SK-N-SH (cell line): ENCODE measurements around the gene PDE2A. TPM values are rescaled to one million over a fixed set of nuclear protein-coding genes. Genes with fewer than 3 reads are reported as not detected.

ENCODE experiments used
- CTCF ChIA-PET: fragments of 300-600, 350-600 bp; formaldehyde crosslinking; extraction: SDS; loops from one replicate; lab custom pipeline; 2021; lab: Yijun Ruan, JAX
- POLR2A ChIA-PET: fragments of 350-600 bp; sonication (Branson Sonifier 250); formaldehyde crosslinking; extraction: SDS; loops from one replicate; lab custom pipeline; 2020; ENCODE audit warnings: antibody characterized with exemption, inconsistent platforms; lab: Yijun Ruan, JAX
- DNase-seq: peaks from one replicate; pipeline ENCODE4 v3.0.0; 2012
- H2AFZ ChIP-seq: fragments of 200-600 bp; sonication (generic); 2 replicates; pipeline ENCODE4 v1.8.1; 2016; ENCODE audit warnings: antibody characterized with exemption, mild to moderate bottlenecking, low read depth
- H3F3A ChIP-seq: fragments of 200-600 bp; sonication (generic); replicated peaks from 2 replicates; pipeline ENCODE3; 2016; ENCODE audit warnings: antibody characterized with exemption, mild to moderate bottlenecking; ENCODE audit not compliant: insufficient read depth
- H3K27ac ChIP-seq, 2 experiments: fragments of 200-500 bp in 1 of 2; fragments of 200-600 bp in 1 of 2; sonication (Bioruptor generic) in 1 of 2; sonication (generic), shearing (Covaris generic) in 1 of 2; 2 replicates each; pipeline versions ENCODE4 v1.5.1 to v1.6.1; 2014 to 2016; ENCODE audit warnings: low read depth in 2 of 2, inconsistent platforms in 1 of 2, low read length in 1 of 2, mild to moderate bottlenecking in 1 of 2, mixed read lengths in 1 of 2
- H3K27me3 ChIP-seq: fragments of 200-600 bp; sonication (generic), shearing (Covaris generic); 2 replicates; pipeline ENCODE4 v1.6.1; 2016; ENCODE audit warnings: mixed run types; ENCODE audit not compliant: insufficient read depth
- H3K36me3 ChIP-seq, 2 experiments: fragments of 200-500 bp in 1 of 2; fragments of 200-600 bp in 1 of 2; sonication (Bioruptor generic) in 1 of 2; sonication (generic) in 1 of 2; replicated peaks in 1 of 2; 2 replicates each; pipeline versions ENCODE3 to v1.5.1; 2014 to 2016; ENCODE audit warnings: low read length in 1 of 2, mild to moderate bottlenecking in 1 of 2; ENCODE audit not compliant: insufficient read depth in 2 of 2, control insufficient read depth in 1 of 2
- H3K4me1 ChIP-seq, 2 experiments: fragments of 200-500 bp in 1 of 2; fragments of 200-600 bp in 1 of 2; sonication (Bioruptor generic) in 1 of 2; sonication (generic), shearing (Covaris generic) in 1 of 2; 2 replicates each; pipeline versions ENCODE4 v1.5.1 to v1.6.1; 2014 to 2016; ENCODE audit warnings: low read depth in 1 of 2, low read length in 1 of 2, mixed run types in 1 of 2; ENCODE audit not compliant: insufficient read depth in 2 of 2, control insufficient read depth in 1 of 2
- H3K4me2 ChIP-seq: fragments of 200-600 bp; sonication (generic), shearing (Covaris generic); 2 replicates; pipeline ENCODE4 v1.6.1; 2017; ENCODE audit warnings: mixed run types
- H3K4me3 ChIP-seq, 2 experiments: fragments of 200-500 bp in 1 of 2; fragments of 200-600 bp in 1 of 2; sonication (Bioruptor generic) in 1 of 2; sonication (generic), shearing (Covaris generic) in 1 of 2; 2 replicates each; pipeline versions ENCODE4 v1.5.1 to v1.8.1; 2014 to 2016; ENCODE audit warnings: low read depth in 2 of 2, inconsistent platforms in 1 of 2, low read length in 1 of 2, mild to moderate bottlenecking in 1 of 2, mixed read lengths in 1 of 2, moderate library complexity in 1 of 2
- H3K79me2 ChIP-seq: fragments of 200-600 bp; sonication (generic); 2 replicates; pipeline ENCODE4 v1.8.1; 2017; ENCODE audit warnings: mild to moderate bottlenecking; ENCODE audit not compliant: insufficient read depth
- H3K9ac ChIP-seq: fragments of 200-600 bp; sonication (generic); 2 replicates; pipeline ENCODE4 v1.6.1; 2017; ENCODE audit warnings: mixed run types
- H3K9me2 ChIP-seq: fragments of 200-600 bp; sonication (generic); 2 replicates; pipeline ENCODE4 v1.6.1; 2017; ENCODE audit warnings: mixed run types
- H3K9me3 ChIP-seq: fragments of 200-600 bp; sonication (generic); 2 replicates; pipeline ENCODE4 v1.6.1; 2017; ENCODE audit warnings: mixed run types, mild to moderate bottlenecking, moderate library complexity
- H4K20me1 ChIP-seq: fragments of 200-600 bp; sonication (generic); 2 replicates; pipeline ENCODE4 v1.6.1; 2017; ENCODE audit warnings: mild to moderate bottlenecking, mixed run types; ENCODE audit not compliant: insufficient read depth
- ELF1 ChIP-seq: IDR thresholded peaks from 2 replicates; pipeline ENCODE4 v1.4.0; 2012
- EZH2phosphoT487 ChIP-seq: fragments of 200-600 bp; sonication (generic); IDR thresholded peaks from 2 replicates; pipeline ENCODE4 v1.6.1; 2017; ENCODE audit warnings: low read depth, mixed run types, mild to moderate bottlenecking, antibody characterized with exemption, moderate library complexity, borderline replicate concordance
- FOXJ3 ChIP-seq: sonication (generic); formaldehyde crosslinking; IDR thresholded peaks from 2 replicates; pipeline ENCODE4 v1.5.1; 2020; ENCODE audit warnings: mild to moderate bottlenecking, missing genetic modification reagents
- FOXM1 ChIP-seq: IDR thresholded peaks from 2 replicates; pipeline ENCODE4 v1.4.0; 2012; ENCODE audit warnings: low read depth, mild to moderate bottlenecking
- GABPA ChIP-seq: IDR thresholded peaks from 2 replicates; pipeline ENCODE4 v1.4.0; 2012; ENCODE audit warnings: low read depth, mild to moderate bottlenecking
- JUND ChIP-seq: IDR thresholded peaks from 2 replicates; pipeline ENCODE4 v1.4.0; 2012
- MXI1 ChIP-seq: IDR thresholded peaks from 2 replicates; pipeline ENCODE4 v1.6.1; 2012; ENCODE audit warnings: mild to moderate bottlenecking, low read depth, low read length, improper control_type of control experiment
- NFIC ChIP-seq: IDR thresholded peaks from 2 replicates; pipeline ENCODE4 v1.4.0; 2012; ENCODE audit warnings: borderline replicate concordance
- NRF1 ChIP-seq: IDR thresholded peaks from 2 replicates; pipeline ENCODE4 v1.6.1; 2012; ENCODE audit warnings: low read depth, mild to moderate bottlenecking, low read length
- POLR2AphosphoS5 ChIP-seq: IDR thresholded peaks from 2 replicates; pipeline ENCODE4 v1.6.1; 2012; ENCODE audit warnings: low read depth, low read length
- RAD21 ChIP-seq: IDR thresholded peaks from 2 replicates; pipeline ENCODE4 v1.6.1; 2012; ENCODE audit warnings: mild to moderate bottlenecking, low read length
- RCOR1 ChIP-seq: fragments of 150-350 bp; IDR thresholded peaks from 2 replicates; pipeline ENCODE4 v1.6.1; 2017; ENCODE audit warnings: antibody characterized with exemption, low read length
- WGBS: methylation state at CpG from one replicate; pipeline ENCODE4 v1.1.6; 2017; ENCODE audit warnings: low lambda C conversion rate; 5-methylcytosine and 5-hydroxymethylcytosine counted together
- polyA plus RNA-seq, 3 experiments: library from polyadenylated mRNA; depleted of rRNA; stranded (reverse); fragments of >200 nt; gene quantifications; 2 replicates each; pipeline ENCODE4 v1.2.3, GENCODE V29; 2012
- TF ChIP-seq, protein P1 (sequence below): fragments of 150-350 bp; IDR thresholded peaks from 2 replicates; pipeline ENCODE4 v1.6.1; 2017; ENCODE audit warnings: antibody characterized with exemption, low read length, low read depth, borderline replicate concordance
- TF ChIP-seq, protein P2 (sequence below): IDR thresholded peaks from 2 replicates; pipeline ENCODE4 v1.4.0; 2012; ENCODE audit warnings: low read depth
- TF ChIP-seq, protein P3 (sequence below): IDR thresholded peaks from 2 replicates; pipeline ENCODE4 v1.6.1; 2012; ENCODE audit warnings: mild to moderate bottlenecking, low read depth, low read length, moderate library complexity

The PDE2A gene
- polyA plus RNA-seq, 1 of the 3 experiments (the other 2 are of a cell fraction): 0.43 TPM

DNA sequence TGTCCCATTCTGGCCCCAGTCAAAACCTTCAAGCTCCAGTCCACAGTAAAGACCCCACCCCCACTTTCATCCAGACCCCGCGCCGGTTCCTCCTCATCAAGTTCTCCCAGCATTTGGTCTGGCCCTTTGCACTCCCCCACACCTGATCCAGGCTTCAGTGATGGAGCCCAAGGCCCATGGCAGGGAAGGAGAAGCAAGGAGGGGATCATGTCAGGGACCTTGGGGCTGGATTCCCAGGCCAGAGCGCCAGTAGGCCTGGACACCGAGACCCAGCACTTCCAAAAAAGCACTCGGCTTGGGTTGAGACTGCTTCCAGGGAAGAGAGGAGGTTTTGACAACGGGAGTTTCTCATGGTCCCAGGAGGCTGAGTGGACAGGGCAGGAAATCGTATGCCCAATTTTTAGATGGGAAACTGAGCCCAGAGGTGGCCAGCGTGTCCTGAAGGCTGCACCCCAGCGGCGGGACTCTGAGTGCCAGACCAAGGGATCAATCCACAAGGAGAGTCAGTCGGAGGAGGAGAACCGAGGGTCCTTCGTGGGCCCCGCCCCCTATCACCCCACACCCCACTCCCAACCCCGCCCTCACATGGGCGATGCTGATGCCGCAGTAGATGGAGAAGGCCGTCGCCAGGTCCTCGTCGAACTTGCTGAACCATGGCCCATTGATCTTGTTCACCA lies 90.5 kb downstream of the PDE2A start:
- Histone ChIP-seq H3K79me2 (no peaks in the 10 kb centered on the region), H4K20me1 (no peaks in the 10 kb centered on the region), H3K4me1 (no peaks in the 10 kb centered on the region; a peak in 1 of 4 replicates), H3K36me3 (no peaks in the 10 kb centered on the region), H3K9me3 (no peaks in the 10 kb centered on the region), H3K4me3 (no peak overlapping the region), H3K9me2 (no peaks in the 10 kb centered on the region), H3K27me3 (peaks cover 16% of the 10 kb centered on the region), H2AFZ (no peak overlapping the region), H3K4me2 (no peak overlapping the region), H3K9ac (no peak overlapping the region), H3K27ac (no peak overlapping the region), H3F3A (no peaks in the 10 kb centered on the region)
- ChIA-PET CTCF (interaction anchor here (0.9 to 9.8 kb wide), 6 partner anchors 10 to 136 kb away, joined by 3 to 151 read pairs (median 6); no protein-coding TSS in a partner anchor), POLR2A (no interaction called here)
- no peak for DNase-seq
- TF ChIP-seq FOXJ3 (CRISPR knock-in tag): no peak
- no peak for TF ChIP-seq NFIC
- TF ChIP-seq EZH2phosphoT487: no peak
- TF ChIP-seq POLR2AphosphoS5: no peak
- TF ChIP-seq ELF1: no peak
- WGBS: 76% methylated on average over 15 of the region's 22 CpGs

DNA sequence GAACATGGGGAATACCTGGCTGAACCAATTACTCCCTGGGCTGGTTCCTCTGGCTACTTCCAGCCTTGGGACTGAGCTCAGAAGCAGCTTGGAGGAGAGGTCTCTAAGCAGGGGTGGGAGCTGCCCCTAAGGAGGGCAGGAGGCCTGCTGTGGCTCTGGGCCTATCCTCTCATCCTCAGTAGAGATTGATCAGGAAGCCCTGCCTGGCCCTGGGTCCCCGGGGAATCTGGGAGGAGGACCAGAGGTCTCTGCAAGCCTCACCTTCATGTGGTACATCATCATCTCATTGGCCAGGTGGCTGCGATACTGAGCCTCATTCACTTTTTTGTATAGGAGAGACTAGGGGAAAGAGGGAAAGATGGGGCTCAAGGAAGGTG lies 91.1 kb downstream of the PDE2A start:
- no peak for DNase-seq

More for the DNA sequence above, 91.1 kb downstream of the PDE2A start:
- Histone ChIP-seq H2AFZ (no peak overlapping the region), H3K36me3 (no peaks in the 10 kb centered on the region), H3K4me1 (no peaks in the 10 kb centered on the region; a peak in 1 of 4 replicates), H3K79me2 (no peaks in the 10 kb centered on the region), H3K4me3 (no peak overlapping the region), H3F3A (no peaks in the 10 kb centered on the region), H3K27me3 (peaks cover 10% of the 10 kb centered on the region), H4K20me1 (no peaks in the 10 kb centered on the region), H3K9me3 (no peaks in the 10 kb centered on the region), H3K4me2 (no peak overlapping the region), H3K9ac (no peak overlapping the region), H3K9me2 (no peaks in the 10 kb centered on the region), H3K27ac (no peak overlapping the region)
- ChIA-PET CTCF (interaction anchor here (0.9 to 1.2 kb wide), 2 partner anchors 10 to 112 kb away, joined by 6 read pairs; no protein-coding TSS in a partner anchor), POLR2A (no interaction called here)
- TF ChIP-seq JUND (no peak), GABPA (no peak), MXI1 (no peak), RAD21 (no peak), NRF1 (no peak), ELF1 (no peak), RCOR1 (no peak), FOXM1 (no peak)
- TF ChIP-seq, protein P1, sequence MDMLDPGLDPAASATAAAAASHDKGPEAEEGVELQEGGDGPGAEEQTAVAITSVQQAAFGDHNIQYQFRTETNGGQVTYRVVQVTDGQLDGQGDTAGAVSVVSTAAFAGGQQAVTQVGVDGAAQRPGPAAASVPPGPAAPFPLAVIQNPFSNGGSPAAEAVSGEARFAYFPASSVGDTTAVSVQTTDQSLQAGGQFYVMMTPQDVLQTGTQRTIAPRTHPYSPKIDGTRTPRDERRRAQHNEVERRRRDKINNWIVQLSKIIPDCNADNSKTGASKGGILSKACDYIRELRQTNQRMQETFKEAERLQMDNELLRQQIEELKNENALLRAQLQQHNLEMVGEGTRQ: no peak
- TF ChIP-seq, protein P2, sequence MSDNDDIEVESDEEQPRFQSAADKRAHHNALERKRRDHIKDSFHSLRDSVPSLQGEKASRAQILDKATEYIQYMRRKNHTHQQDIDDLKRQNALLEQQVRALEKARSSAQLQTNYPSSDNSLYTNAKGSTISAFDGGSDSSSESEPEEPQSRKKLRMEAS: no peak
- TF ChIP-seq, protein P3, sequence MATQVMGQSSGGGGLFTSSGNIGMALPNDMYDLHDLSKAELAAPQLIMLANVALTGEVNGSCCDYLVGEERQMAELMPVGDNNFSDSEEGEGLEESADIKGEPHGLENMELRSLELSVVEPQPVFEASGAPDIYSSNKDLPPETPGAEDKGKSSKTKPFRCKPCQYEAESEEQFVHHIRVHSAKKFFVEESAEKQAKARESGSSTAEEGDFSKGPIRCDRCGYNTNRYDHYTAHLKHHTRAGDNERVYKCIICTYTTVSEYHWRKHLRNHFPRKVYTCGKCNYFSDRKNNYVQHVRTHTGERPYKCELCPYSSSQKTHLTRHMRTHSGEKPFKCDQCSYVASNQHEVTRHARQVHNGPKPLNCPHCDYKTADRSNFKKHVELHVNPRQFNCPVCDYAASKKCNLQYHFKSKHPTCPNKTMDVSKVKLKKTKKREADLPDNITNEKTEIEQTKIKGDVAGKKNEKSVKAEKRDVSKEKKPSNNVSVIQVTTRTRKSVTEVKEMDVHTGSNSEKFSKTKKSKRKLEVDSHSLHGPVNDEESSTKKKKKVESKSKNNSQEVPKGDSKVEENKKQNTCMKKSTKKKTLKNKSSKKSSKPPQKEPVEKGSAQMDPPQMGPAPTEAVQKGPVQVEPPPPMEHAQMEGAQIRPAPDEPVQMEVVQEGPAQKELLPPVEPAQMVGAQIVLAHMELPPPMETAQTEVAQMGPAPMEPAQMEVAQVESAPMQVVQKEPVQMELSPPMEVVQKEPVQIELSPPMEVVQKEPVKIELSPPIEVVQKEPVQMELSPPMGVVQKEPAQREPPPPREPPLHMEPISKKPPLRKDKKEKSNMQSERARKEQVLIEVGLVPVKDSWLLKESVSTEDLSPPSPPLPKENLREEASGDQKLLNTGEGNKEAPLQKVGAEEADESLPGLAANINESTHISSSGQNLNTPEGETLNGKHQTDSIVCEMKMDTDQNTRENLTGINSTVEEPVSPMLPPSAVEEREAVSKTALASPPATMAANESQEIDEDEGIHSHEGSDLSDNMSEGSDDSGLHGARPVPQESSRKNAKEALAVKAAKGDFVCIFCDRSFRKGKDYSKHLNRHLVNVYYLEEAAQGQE: no peak
- WGBS: 83% methylated on average over 1 of the region's 2 CpGs
